NK-92 treated with Interleukin-12 subunit alpha and Interleukin-12 subunit beta, amount 100 ng/mL, for 24 hours (cell line): ENCODE data around the gene NRK.
"Not testable (repeated sequence)": the region's sequence is repeated elsewhere in the genome, so short reads cannot be mapped to it uniquely, and the experiment has no call there.

Experiments
- DNase-seq: peaks from one replicate; lab custom pipeline; 2025; lab: John Stamatoyannopoulos, UW

The NRK gene

GRCh38 chrX:105894721-105895120 lies 72.4 kb downstream of the NRK start:
- DNase-seq: no peak

GRCh38 chrX:105909576-105909975 lies 87.2 kb downstream of the NRK start:
- DNase-seq: no peak

DNA sequence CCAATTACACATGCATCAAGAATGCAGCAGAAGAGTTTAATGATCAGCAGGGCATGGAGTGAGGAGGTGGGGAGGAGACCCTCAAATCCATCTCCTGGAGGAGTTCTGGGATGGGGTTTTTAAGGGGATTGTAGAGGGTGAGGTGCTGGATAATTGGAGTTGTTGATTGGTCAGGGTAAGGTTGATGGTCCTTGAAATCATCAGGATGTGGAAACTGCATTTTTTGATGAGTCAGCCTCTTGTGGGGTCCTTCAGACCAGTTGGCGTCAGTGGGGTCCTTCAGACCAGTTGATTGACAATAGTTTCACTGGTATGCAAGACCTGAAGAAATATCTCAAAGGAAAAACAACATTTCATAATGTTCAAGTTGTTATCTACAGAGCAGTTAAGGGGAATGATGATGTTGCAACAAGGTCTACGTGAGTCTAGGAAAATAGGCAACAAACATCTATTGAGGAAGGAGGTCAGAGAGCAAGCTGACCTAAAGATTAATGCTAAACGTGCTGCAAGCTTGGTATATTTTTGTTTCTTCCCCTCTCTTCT lies 88.3 kb downstream of the NRK start:
- no peak for DNase-seq

DNA sequence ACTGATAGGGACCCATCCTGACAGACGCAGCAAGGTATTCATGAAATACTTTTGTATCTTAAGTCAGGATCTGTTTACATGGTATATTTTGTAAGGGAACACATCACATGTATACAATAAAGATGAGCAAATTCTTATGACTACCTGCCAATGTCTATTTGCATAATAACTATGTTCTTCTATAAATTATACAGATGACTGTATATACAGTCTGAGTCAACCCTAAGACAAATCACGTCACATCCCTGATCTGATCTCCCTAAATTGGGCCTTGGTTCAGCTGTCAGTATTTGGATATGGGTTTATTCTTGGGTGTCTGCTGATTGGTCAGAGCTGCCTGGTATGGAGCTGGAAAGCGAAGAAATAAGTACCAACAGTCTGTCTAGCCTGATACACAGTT lies 122.9 kb downstream of the NRK start:
- DNase-seq: no peak

DNA sequence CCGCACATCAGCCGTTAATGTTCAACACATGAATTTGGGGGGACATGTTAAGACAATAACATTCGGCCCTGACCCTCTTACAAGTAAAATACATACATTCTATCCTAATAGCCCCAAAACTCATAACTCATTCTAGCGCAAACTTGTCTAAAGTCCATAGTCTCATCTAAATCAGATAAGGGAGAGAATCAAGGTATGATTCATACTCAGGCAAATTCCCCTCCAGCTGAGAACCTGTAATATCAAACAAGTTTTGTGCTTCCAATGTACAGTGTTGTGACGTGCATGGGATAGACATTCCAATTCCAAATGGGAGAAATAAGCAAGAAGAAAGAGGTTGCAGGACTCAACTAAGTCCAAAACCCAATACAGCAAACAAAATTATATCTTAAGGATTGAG lies 147.1 kb downstream of the NRK start:
- DNase-seq: no peak

DNA sequence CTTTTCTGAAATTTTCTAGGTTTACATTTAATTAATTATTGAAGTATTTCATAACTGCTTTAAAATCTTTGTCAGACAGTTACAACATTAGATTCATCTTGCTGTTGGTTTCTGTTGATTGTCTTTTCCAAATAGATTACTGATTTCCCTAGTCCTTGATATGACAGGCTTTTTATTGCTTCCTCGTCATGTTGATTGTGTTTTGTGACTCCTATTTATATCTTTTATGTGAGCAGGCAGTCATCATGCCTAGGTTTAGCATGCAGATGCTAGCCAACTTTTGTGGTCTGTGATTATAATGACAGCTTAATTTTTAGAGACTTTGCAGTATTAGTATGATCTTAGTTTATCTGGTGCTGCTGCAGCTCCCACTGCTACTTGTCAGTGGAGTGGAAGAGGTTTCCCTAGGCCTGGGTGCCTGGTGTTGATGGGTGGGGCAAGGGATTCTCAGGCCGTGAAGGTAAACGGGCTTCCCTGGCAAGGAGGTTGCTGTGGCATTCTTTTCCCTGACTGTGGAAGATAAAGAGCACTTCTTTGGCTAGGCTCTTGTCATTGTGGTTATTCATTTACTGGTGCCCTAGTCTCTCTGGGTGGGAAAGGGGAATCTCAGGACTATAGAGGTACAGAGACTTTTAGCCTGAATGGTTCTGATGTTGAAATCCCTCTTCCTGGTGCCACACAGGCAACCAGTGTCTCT lies 150.5 kb downstream of the NRK start:
- DNase-seq: no peak

GRCh38 chrX:105973387-105973739 lies 151.0 kb downstream of the NRK start:
- no peak for DNase-seq

GRCh38 chrX:105975382-105975781 lies 153.0 kb downstream of the NRK start:
- no peak for DNase-seq

DNA sequence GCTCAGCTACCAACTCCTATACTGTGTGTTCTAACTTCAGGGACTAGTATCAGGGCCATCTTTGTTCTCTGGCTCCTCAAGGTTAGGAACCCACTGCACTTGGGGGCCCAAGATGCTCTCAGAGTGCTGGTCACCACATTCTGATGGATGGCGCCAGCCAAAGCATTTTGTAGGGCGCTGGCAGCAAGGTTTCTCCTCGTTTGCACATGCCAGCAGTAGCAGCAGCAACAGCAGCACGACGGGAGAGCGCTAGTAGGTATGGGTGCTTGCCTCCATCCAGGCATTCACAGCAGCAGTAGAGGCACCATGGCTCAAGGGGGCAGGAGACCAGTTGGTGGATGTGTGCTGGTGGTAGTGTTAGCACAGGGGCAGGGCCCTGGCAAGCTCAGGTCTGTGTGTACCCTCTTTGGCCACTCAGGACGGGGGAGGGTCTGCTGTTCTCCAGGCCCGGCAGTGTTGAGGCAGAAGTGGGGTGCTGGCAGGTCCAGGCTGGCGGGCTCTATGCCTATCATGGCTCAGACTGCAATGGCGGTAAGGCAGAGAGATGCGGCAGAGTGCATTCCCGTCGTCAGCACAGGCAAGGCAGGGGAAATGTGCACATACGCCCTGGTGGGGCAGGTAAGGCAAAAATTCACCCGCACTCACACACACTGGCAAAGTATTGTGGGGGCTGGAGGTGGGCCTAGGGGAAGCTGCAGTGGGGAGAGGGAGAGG lies 159.6 kb downstream of the NRK start:
- no peak for DNase-seq

- not testable (repeated sequence) for DNase-seq
Measured at GRCh38 chrX:105988487-105988886, 166.1 kb downstream of the NRK start.

GRCh38 chrX:105999294-105999693 lies 177.0 kb downstream of the NRK start:
- no peak for DNase-seq

DNA sequence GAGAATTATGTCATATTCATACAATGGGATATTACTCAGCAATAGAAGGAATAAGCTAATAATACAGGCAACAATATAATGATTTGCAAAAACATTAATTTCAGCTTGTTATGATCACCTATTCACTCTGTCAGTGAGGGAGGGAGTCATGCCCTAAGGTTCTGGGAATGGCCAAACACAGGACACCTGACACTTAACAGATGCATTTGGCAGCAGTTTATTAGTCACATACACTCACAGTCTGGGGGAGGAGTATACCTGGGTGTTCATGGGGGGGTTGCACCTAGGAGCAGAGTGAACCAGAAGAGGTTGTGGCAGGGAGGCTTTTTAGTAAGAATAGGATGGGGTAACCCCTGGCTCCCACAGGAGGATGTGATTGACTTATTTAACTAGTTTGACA lies 177.9 kb downstream of the NRK start:
- no peak for DNase-seq

GRCh38 chrX:106000609-106001008 lies 178.3 kb downstream of the NRK start:
- DNase-seq: not testable (repeated sequence)

DNA sequence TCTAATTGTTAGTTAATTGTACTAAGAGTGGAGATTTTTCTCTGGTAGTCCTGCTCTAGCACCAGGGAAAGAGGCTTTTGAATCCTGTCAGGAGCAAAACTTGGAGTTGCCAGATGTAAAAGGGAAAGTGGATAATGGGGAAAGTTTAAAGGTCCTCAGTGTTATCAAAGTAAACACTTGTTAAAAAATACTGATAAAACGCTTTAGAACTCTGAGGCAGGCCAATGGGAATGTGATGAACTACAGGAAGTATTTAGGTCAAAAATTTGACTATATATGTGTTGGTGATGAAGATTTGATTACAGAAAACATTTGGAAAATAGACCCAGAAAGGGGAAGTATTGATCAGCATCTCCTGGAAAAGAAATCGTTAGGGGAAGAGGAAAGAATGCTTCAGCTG lies 183.3 kb downstream of the NRK start:
- no peak for DNase-seq

GRCh38 chrX:106007815-106008214 lies 185.5 kb downstream of the NRK start:
- DNase-seq: no peak
